IMR-90 (cell line): ENCODE results near the gene ZSCAN32. TPM values are rescaled to one million over a fixed set of nuclear protein-coding genes. Genes with fewer than 3 reads are reported as not detected.
A peak's percentile ranks its signal among the peaks of the same experiment; 100 is the strongest.

Experiments
- ATAC-seq: fragments of 200-7000 bp; cut with Tn5 transposase; 2 replicates; pipeline ENCODE4 v1.9.1; 2020; ENCODE audit warnings: low read depth, mild to moderate bottlenecking, moderate library complexity
- BruUV-seq: library from RNA; stranded (reverse); fragments of 400-500 nt; replicated peaks from 2 replicates; lab custom pipeline; 2021; lab: Mats Ljungman, UMichigan
- CTCF ChIA-PET: fragments of 300-600 bp; formaldehyde crosslinking; extraction: SDS; loops from one replicate; lab custom pipeline; 2021; ENCODE audit warnings: antibody characterized with exemption; lab: Yijun Ruan, JAX
- POLR2A ChIA-PET: fragments of 300-600 bp; sonication (Branson Sonifier 250); formaldehyde crosslinking; loops from one replicate; lab custom pipeline; 2022; ENCODE audit warnings: antibody characterized with exemption; ENCODE audit not compliant: unreplicated experiment; lab: Charles Lee
- DNase-seq: peaks from one replicate; pipeline ENCODE4 v3.0.0; 2013
- H2AFZ ChIP-seq: replicated peaks from 2 replicates; pipeline ENCODE3; 2013; ENCODE audit warnings: low read length, mild to moderate bottlenecking; ENCODE audit not compliant: poor library complexity
- H2AK5ac ChIP-seq: 2 replicates; pipeline ENCODE4 v1.6.1; 2013; ENCODE audit warnings: low read depth, low read length, inconsistent platforms
- H2AK9ac ChIP-seq: replicated peaks from 2 replicates; pipeline ENCODE3; 2013; ENCODE audit warnings: mild to moderate bottlenecking, low read depth, low read length, moderate library complexity; ENCODE audit not compliant: poor library complexity
- H2BK120ac ChIP-seq: 2 replicates; pipeline ENCODE4 v1.6.1; 2013; ENCODE audit warnings: low read depth, low read length, inconsistent platforms
- H2BK15ac ChIP-seq: 3 replicates; pipeline ENCODE4 v1.6.1; 2013; ENCODE audit warnings: low read depth, low read length, inconsistent platforms
- H2BK20ac ChIP-seq: 2 replicates; pipeline ENCODE4 v1.6.1; 2013; ENCODE audit warnings: low read depth, mild to moderate bottlenecking, inconsistent platforms, low read length, moderate library complexity
- H2BK5ac ChIP-seq: 2 replicates; pipeline ENCODE4 v1.6.1; 2013; ENCODE audit warnings: mild to moderate bottlenecking, low read depth, low read length, inconsistent platforms; ENCODE audit not compliant: poor library complexity, severe bottlenecking
- H3K14ac ChIP-seq: replicated peaks from 2 replicates; pipeline ENCODE4 v1.6.1; 2013; ENCODE audit warnings: low read depth, low read length, inconsistent platforms
- H3K18ac ChIP-seq: 2 replicates; pipeline ENCODE4 v1.6.1; 2013; ENCODE audit warnings: low read depth, low read length, control low read depth
- H3K23ac ChIP-seq: 2 replicates; pipeline ENCODE4 v1.6.1; 2013; ENCODE audit warnings: low read depth, low read length, inconsistent platforms
- H3K27ac ChIP-seq: 2 replicates; pipeline ENCODE4 v1.5.1; 2013; ENCODE audit warnings: mild to moderate bottlenecking, control low read depth, low read length; ENCODE audit not compliant: insufficient read depth
- H3K27me3 ChIP-seq: 2 replicates; pipeline ENCODE4 v1.6.1; 2013; ENCODE audit warnings: low read length; ENCODE audit not compliant: control insufficient read depth, insufficient read depth
- H3K36me3 ChIP-seq: 2 replicates; pipeline ENCODE4 v1.6.1; 2013; ENCODE audit warnings: low read length, mixed read lengths; ENCODE audit not compliant: control insufficient read depth, insufficient read depth
- H3K4ac ChIP-seq: 2 replicates; pipeline ENCODE4 v1.6.1; 2013; ENCODE audit warnings: low read depth, low read length, inconsistent platforms
- H3K4me1 ChIP-seq: 2 replicates; pipeline ENCODE4 v1.6.1; 2013; ENCODE audit warnings: low read length, mixed read lengths; ENCODE audit not compliant: control insufficient read depth, insufficient read depth
- H3K4me2 ChIP-seq: 2 replicates; pipeline ENCODE4 v1.6.1; 2013; ENCODE audit warnings: low read depth, mild to moderate bottlenecking, control low read depth, low read length, moderate library complexity
- H3K4me3 ChIP-seq: 2 replicates; pipeline ENCODE4 v1.5.1; 2013; ENCODE audit warnings: low read depth, mild to moderate bottlenecking, control low read depth, low read length, moderate library complexity; ENCODE audit not compliant: insufficient read depth
- H3K56ac ChIP-seq: 2 replicates; pipeline ENCODE4 v1.6.1; 2013; ENCODE audit warnings: low read length, inconsistent platforms; ENCODE audit not compliant: insufficient read depth; ENCODE audit errors: extremely low read depth
- H3K79me1 ChIP-seq, 2 experiments: 2 replicates each; pipeline ENCODE4 v1.6.1; 2013; ENCODE audit warnings: low read length in 2 of 2, inconsistent platforms in 1 of 2, low read depth in 1 of 2
- H3K9ac ChIP-seq: 2 replicates; pipeline ENCODE4 v1.6.1; 2013; ENCODE audit warnings: low read depth, low read length, control low read depth
- H3K9me1 ChIP-seq: 2 replicates; pipeline ENCODE4 v1.6.1; 2013; ENCODE audit warnings: low read length, inconsistent platforms; ENCODE audit not compliant: insufficient read depth
- H3K9me3 ChIP-seq: 2 replicates; pipeline ENCODE4 v1.6.1; 2013; ENCODE audit warnings: low read length; ENCODE audit not compliant: control insufficient read depth, insufficient read depth
- H4K20me1 ChIP-seq: 2 replicates; pipeline ENCODE4 v1.6.1; 2013; ENCODE audit warnings: low read length, inconsistent platforms; ENCODE audit not compliant: insufficient read depth
- H4K5ac ChIP-seq: 2 replicates; pipeline ENCODE4 v1.6.1; 2013; ENCODE audit warnings: mild to moderate bottlenecking, low read depth, low read length, control low read depth
- H4K8ac ChIP-seq, 2 experiments: 2 replicates each; pipeline ENCODE4 v1.6.1; 2013; ENCODE audit warnings: low read depth in 2 of 2, low read length in 2 of 2, control low read depth in 1 of 2, inconsistent platforms in 1 of 2
- H4K91ac ChIP-seq: 2 replicates; pipeline ENCODE4 v1.6.1; 2013; ENCODE audit warnings: low read depth, low read length, inconsistent platforms; ENCODE audit not compliant: insufficient read depth
- BHLHE40 ChIP-seq: fragments of 150-350 bp; IDR thresholded peaks from 2 replicates; pipeline ENCODE4 v1.6.1; 2016; ENCODE audit warnings: mild to moderate bottlenecking, low read depth, low read length
- CEBPB ChIP-seq: IDR thresholded peaks from 2 replicates; pipeline ENCODE4 v1.6.1; 2012; ENCODE audit warnings: low read depth, low read length, improper control_type of control experiment
- CHD1 ChIP-seq: IDR thresholded peaks from 2 replicates; pipeline ENCODE4 v1.6.1; 2012; ENCODE audit warnings: low read depth, low read length, improper control_type of control experiment
- FOS ChIP-seq: fragments of 150-350 bp; IDR thresholded peaks from 2 replicates; pipeline ENCODE4 v1.6.1; 2016; ENCODE audit warnings: low read depth, low read length
- MAFK ChIP-seq: IDR thresholded peaks from 2 replicates; pipeline ENCODE4 v1.6.1; 2012; ENCODE audit warnings: low read depth, low read length, improper control_type of control experiment
- MAZ ChIP-seq: IDR thresholded peaks from 2 replicates; pipeline ENCODE4 v1.6.1; 2012; ENCODE audit warnings: low read depth, mild to moderate bottlenecking, low read length, improper control_type of control experiment, moderate library complexity, borderline replicate concordance
- MXI1 ChIP-seq: IDR thresholded peaks from 2 replicates; pipeline ENCODE4 v1.6.1; 2012; ENCODE audit warnings: low read depth, mild to moderate bottlenecking, low read length, moderate library complexity, borderline replicate concordance
- NFE2L2 ChIP-seq: fragments of 150-350 bp; IDR thresholded peaks from 2 replicates; pipeline ENCODE4 v1.6.1; 2016; ENCODE audit warnings: low read depth, mild to moderate bottlenecking, low read length
- POLR2A ChIP-seq: IDR thresholded peaks from 2 replicates; pipeline ENCODE4 v1.6.1; 2012; ENCODE audit warnings: mild to moderate bottlenecking, low read depth, low read length
- RAD21 ChIP-seq: IDR thresholded peaks from 2 replicates; pipeline ENCODE4 v1.6.1; 2012; ENCODE audit warnings: low read length, improper control_type of control experiment
- RCOR1 ChIP-seq: IDR thresholded peaks from 2 replicates; pipeline ENCODE4 v1.6.1; 2012; ENCODE audit warnings: mild to moderate bottlenecking, low read length, improper control_type of control experiment; ENCODE audit not compliant: insufficient replicate concordance
- RFX5 ChIP-seq: IDR thresholded peaks from 2 replicates; pipeline ENCODE4 v1.8.0; 2012; ENCODE audit warnings: low read depth, mild to moderate bottlenecking, low read length, moderate library complexity
- SMC3 ChIP-seq: fragments of 150-350 bp; IDR thresholded peaks from 2 replicates; pipeline ENCODE4 v1.6.1; 2016; ENCODE audit warnings: low read depth, mild to moderate bottlenecking, antibody characterized with exemption, low read length, moderate library complexity
- WGBS, 2 experiments: methylation state at CpG; one replicate each; pipeline versions ENCODE4 v1.1.5 to v1.1.7; 2013; ENCODE audit warnings: missing lambda C conversion rate in 2 of 2; ENCODE audit not compliant: insufficient read length in 1 of 2; ENCODE audit errors: extremely low coverage in 2 of 2; 5-methylcytosine and 5-hydroxymethylcytosine counted together
- dilution Hi-C: fragments of 300-500 bp; cut with HindIII; formaldehyde crosslinking; loops from one replicate; pipeline ENCODE4 v1.14.3; 2018; ENCODE audit warnings: low sequenced_read_pairs; ENCODE audit not compliant: unreplicated experiment
- in situ Hi-C: fragments of 300-500 bp; cut with MboI; formaldehyde crosslinking; loops from 3 replicates; pipeline ENCODE4 v1.14.3; 2019; ENCODE audit warnings: low sequenced_read_pairs, inconsistent platforms, mixed read lengths
- intact Hi-C: fragments of 100-400 bp; cut with micrococcal nuclease; formaldehyde crosslinking; loops from 2 replicates; pipeline ENCODE4 v1.10.0; 2022
- polyA plus RNA-seq, 3 experiments: library from polyadenylated mRNA; depleted of rRNA; stranded (reverse); fragments of >200 nt; gene quantifications; 2 replicates each; pipeline ENCODE4 v1.2.3, GENCODE V29; 2012; ENCODE audit warnings: low replicate concordance in 1 of 3
- total RNA-seq: library from RNA; depleted of rRNA; stranded (reverse); fragments of >200 nt; gene quantifications from 2 replicates; pipeline ENCODE4 v1.2.3, GENCODE V29; 2012
- TF ChIP-seq, protein P1 (sequence below): fragments of 150-350 bp; IDR thresholded peaks from 2 replicates; pipeline ENCODE4 v1.6.1; 2016; ENCODE audit warnings: low read depth, mild to moderate bottlenecking, low read length, moderate library complexity, borderline replicate concordance
- TF ChIP-seq, protein P2 (sequence below): fragments of 150-350 bp; IDR thresholded peaks from 2 replicates; pipeline ENCODE4 v1.6.1; 2017; ENCODE audit warnings: mild to moderate bottlenecking, antibody characterized with exemption, low read length, low read depth
- TF ChIP-seq, protein P3 (sequence below): conservative IDR thresholded peaks from 2 replicates; pipeline ENCODE4 v1.5.1; 2012; ENCODE audit warnings: mild to moderate bottlenecking, low read depth, low read length, improper control_type of control experiment

The ZSCAN32 gene
- total and polyA plus RNA-seq, 2 of the 4 experiments (the other 2 are of a cell fraction) = 13.0 to 16.5 TPM

- H2AK9ac ChIP-seq = peak overlapping the region; percentile 73
- BruUV-seq = no TSS peak
- H3K4ac ChIP-seq = peak overlapping the region; percentile 47
- peak overlapping the region; percentile 43 to 59; a peak in 2 of 4 replicates for H4K8ac ChIP-seq
- dilution Hi-C loops = no loop called here
- H3K18ac ChIP-seq = no peak overlapping the region
- H3K9me3 ChIP-seq = peaks cover 24% of the 10 kb centered on the region
- ATAC-seq (no peak), DNase-seq (no peak)
- no peaks in the 10 kb centered on the region for H3K27me3 ChIP-seq
- H3K4me3 ChIP-seq = peak overlapping the region; percentile 73
- H3K23ac ChIP-seq = peak overlapping the region; percentile 64
- peak overlapping the region; percentile 60 for H3K56ac ChIP-seq
- H3K4me1 ChIP-seq = peaks cover 4% of the 10 kb centered on the region
- H2AK5ac ChIP-seq = no peak overlapping the region
- in situ Hi-C loops = no loop called here
- peak overlapping the region; percentile 23; the same call in 1 of the 2 replicates for H4K5ac ChIP-seq
- WGBS, 2 experiments = 7% methylated on average over 6 of the region's 18 CpGs; no CpG with 5 or more reads in 1 of the 2 experiments
- H3K9me1 ChIP-seq = no peaks in the 10 kb centered on the region
- H4K20me1 ChIP-seq = peaks cover 2% of the 10 kb centered on the region; the same call in 1 of the 2 replicates
- H4K91ac ChIP-seq = no peak overlapping the region
- intact Hi-C loops = loop anchor here (2.0 kb wide), 1 partner anchor 58 kb away; no protein-coding TSS in a partner anchor
- TF ChIP-seq NFE2L2 = no peak
- TF ChIP-seq POLR2A = no peak
- no peak for TF ChIP-seq RCOR1
- no peak for TF ChIP-seq RFX5
- TF ChIP-seq, protein P1, sequence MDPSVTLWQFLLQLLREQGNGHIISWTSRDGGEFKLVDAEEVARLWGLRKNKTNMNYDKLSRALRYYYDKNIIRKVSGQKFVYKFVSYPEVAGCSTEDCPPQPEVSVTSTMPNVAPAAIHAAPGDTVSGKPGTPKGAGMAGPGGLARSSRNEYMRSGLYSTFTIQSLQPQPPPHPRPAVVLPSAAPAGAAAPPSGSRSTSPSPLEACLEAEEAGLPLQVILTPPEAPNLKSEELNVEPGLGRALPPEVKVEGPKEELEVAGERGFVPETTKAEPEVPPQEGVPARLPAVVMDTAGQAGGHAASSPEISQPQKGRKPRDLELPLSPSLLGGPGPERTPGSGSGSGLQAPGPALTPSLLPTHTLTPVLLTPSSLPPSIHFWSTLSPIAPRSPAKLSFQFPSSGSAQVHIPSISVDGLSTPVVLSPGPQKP = no peak
- no peak for TF ChIP-seq RAD21
- TF ChIP-seq, protein P2, sequence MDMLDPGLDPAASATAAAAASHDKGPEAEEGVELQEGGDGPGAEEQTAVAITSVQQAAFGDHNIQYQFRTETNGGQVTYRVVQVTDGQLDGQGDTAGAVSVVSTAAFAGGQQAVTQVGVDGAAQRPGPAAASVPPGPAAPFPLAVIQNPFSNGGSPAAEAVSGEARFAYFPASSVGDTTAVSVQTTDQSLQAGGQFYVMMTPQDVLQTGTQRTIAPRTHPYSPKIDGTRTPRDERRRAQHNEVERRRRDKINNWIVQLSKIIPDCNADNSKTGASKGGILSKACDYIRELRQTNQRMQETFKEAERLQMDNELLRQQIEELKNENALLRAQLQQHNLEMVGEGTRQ = no peak
- no peak for TF ChIP-seq BHLHE40
- no peak for TF ChIP-seq FOS
- TF ChIP-seq MXI1 = no peak
- TF ChIP-seq MAZ = no peak
- TF ChIP-seq CEBPB = no peak
- no peak for TF ChIP-seq SMC3
- TF ChIP-seq MAFK = no peak
- no peak for TF ChIP-seq CHD1
- TF ChIP-seq, protein P3, sequence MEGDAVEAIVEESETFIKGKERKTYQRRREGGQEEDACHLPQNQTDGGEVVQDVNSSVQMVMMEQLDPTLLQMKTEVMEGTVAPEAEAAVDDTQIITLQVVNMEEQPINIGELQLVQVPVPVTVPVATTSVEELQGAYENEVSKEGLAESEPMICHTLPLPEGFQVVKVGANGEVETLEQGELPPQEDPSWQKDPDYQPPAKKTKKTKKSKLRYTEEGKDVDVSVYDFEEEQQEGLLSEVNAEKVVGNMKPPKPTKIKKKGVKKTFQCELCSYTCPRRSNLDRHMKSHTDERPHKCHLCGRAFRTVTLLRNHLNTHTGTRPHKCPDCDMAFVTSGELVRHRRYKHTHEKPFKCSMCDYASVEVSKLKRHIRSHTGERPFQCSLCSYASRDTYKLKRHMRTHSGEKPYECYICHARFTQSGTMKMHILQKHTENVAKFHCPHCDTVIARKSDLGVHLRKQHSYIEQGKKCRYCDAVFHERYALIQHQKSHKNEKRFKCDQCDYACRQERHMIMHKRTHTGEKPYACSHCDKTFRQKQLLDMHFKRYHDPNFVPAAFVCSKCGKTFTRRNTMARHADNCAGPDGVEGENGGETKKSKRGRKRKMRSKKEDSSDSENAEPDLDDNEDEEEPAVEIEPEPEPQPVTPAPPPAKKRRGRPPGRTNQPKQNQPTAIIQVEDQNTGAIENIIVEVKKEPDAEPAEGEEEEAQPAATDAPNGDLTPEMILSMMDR = no peak
- H2BK5ac ChIP-seq = peak overlapping the region; percentile 23
- H3K27ac ChIP-seq = peak overlapping the region; percentile 66
- H3K36me3 ChIP-seq = peaks cover 39% of the 10 kb centered on the region
- ChIA-PET POLR2A (interaction anchor here (1.0 kb wide), 1 partner anchor 44 kb away, joined by 3 read pairs; no protein-coding TSS in a partner anchor), CTCF (no interaction called here)
- H2AFZ ChIP-seq = peak overlapping the region; percentile 94
- peak overlapping the region; percentile 89 for H3K9ac ChIP-seq
- H3K4me2 ChIP-seq = peak overlapping the region; percentile 100
- H3K14ac ChIP-seq = peak overlapping the region; percentile 63
- no peak overlapping the region for H2BK15ac ChIP-seq
- H2BK20ac ChIP-seq = no peak overlapping the region
- no peak overlapping the region for H2BK120ac ChIP-seq
- H3K79me1 ChIP-seq = peaks cover 47 to 63% of the 10 kb centered on the region in 2 experiments
Measured at GRCh38 chr16:3400446-3400778, 392 bp downstream of the ZSCAN32 start.
